Measurements from ENCODE around the gene MXI1.

DNA sequence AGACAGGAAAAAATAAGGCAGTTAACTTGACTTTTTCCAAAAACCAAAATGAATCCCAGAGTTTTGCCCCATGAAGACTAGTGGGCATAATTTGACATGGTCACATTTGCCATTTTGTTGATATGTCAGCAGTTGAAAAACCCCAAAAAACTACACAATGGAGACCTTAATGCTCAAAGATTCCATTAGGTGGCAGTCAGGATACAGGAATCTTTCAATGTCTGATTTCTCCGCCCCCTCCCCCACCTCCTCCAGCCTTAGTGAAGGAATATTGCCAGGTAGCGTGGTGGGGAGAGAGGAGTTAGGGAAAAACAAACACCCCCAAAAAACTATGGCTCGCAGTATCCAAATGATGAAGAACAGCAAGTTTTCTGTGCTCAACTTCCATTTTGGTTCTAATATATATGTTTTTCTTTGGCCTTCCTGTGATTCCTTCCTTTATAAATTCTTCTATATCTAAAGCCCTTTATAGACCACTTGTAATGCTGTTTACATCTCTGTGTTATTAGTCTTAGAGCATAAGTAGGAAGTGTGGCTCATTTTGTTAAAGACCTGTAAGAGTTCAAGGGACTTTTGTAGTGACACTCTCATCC, 104.0 kb downstream of the MXI1 start:
- TF ChIP-seq, protein P1, sequence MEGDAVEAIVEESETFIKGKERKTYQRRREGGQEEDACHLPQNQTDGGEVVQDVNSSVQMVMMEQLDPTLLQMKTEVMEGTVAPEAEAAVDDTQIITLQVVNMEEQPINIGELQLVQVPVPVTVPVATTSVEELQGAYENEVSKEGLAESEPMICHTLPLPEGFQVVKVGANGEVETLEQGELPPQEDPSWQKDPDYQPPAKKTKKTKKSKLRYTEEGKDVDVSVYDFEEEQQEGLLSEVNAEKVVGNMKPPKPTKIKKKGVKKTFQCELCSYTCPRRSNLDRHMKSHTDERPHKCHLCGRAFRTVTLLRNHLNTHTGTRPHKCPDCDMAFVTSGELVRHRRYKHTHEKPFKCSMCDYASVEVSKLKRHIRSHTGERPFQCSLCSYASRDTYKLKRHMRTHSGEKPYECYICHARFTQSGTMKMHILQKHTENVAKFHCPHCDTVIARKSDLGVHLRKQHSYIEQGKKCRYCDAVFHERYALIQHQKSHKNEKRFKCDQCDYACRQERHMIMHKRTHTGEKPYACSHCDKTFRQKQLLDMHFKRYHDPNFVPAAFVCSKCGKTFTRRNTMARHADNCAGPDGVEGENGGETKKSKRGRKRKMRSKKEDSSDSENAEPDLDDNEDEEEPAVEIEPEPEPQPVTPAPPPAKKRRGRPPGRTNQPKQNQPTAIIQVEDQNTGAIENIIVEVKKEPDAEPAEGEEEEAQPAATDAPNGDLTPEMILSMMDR (conservative IDR thresholded peaks at IDR 0.05), result peak; percentile 82
- TF ChIP-seq ZFX (IDR thresholded peaks at IDR 0.05), result no peak
